Smooth muscle cell (in vitro differentiated cells): ENCODE data around the gene EHF. TPM values are rescaled to one million over a fixed set of nuclear protein-coding genes. Genes with fewer than 3 reads are reported as not detected.

ENCODE experiments used
- DNase-seq: peaks from one replicate; lab custom pipeline; 2025; ENCODE audit not compliant: unreplicated experiment; lab: John Stamatoyannopoulos, UW
- H2AFZ ChIP-seq: fragments of 200-600 bp; sonication (generic); 2 replicates; pipeline ENCODE4 v1.6.0; 2016; ENCODE audit warnings: antibody characterized with exemption, low read depth, mild to moderate bottlenecking
- H3F3A ChIP-seq: fragments of 200-600 bp; sonication (generic); 2 replicates; pipeline ENCODE4 v1.6.0; 2017; ENCODE audit warnings: antibody characterized with exemption, low read depth
- H3K27ac ChIP-seq: fragments of 200-600 bp; sonication (generic); 2 replicates; pipeline ENCODE4 v1.5.1; 2016; ENCODE audit warnings: low read depth, mild to moderate bottlenecking
- H3K27me3 ChIP-seq: fragments of 200-600 bp; sonication (generic); 2 replicates; pipeline ENCODE4 v1.6.1; 2016; ENCODE audit warnings: low read depth, mild to moderate bottlenecking
- H3K36me3 ChIP-seq: fragments of 200-600 bp; sonication (generic); 2 replicates; pipeline ENCODE4 v1.5.1; 2016; ENCODE audit warnings: low read depth
- H3K4me1 ChIP-seq: fragments of 200-600 bp; sonication (generic); 2 replicates; pipeline ENCODE4 v1.5.1; 2016; ENCODE audit warnings: low read depth
- H3K4me2 ChIP-seq: fragments of 200-600 bp; sonication (generic); 2 replicates; pipeline ENCODE4 v1.6.0; 2016; ENCODE audit warnings: mild to moderate bottlenecking
- H3K4me3 ChIP-seq: fragments of 200-600 bp; sonication (generic); 2 replicates; pipeline ENCODE4 v1.5.1; 2016; ENCODE audit warnings: mild to moderate bottlenecking
- H3K79me2 ChIP-seq: fragments of 200-600 bp; sonication (generic); 2 replicates; pipeline ENCODE4 v1.6.0; 2016; ENCODE audit warnings: low read depth, mild to moderate bottlenecking
- H3K9ac ChIP-seq: fragments of 200-600 bp; sonication (generic); 2 replicates; pipeline ENCODE4 v1.6.0; 2016; ENCODE audit warnings: low read depth
- H3K9me3 ChIP-seq: fragments of 200-600 bp; sonication (generic); replicated peaks from 2 replicates; pipeline ENCODE4 v1.5.1; 2016; ENCODE audit warnings: low read depth
- H4K20me1 ChIP-seq: fragments of 200-600 bp; sonication (generic); 2 replicates; pipeline ENCODE4 v1.6.0; 2016; ENCODE audit warnings: low read depth
- WGBS: methylation state at CpG from one replicate; pipeline ENCODE4 v1.1.7; 2016; ENCODE audit warnings: low lambda C conversion rate; 5-methylcytosine and 5-hydroxymethylcytosine counted together
- polyA plus RNA-seq: library from polyadenylated mRNA; unstranded; fragments of >200 nt; fragmentation: Nextera tagmentation; extraction: Ambion mirVana; gene quantifications from 2 replicates; pipeline ENCODE4 v1.2.1, GENCODE V29; 2016
- total RNA-seq: library from RNA; depleted of rRNA; stranded (reverse); fragments of >200 nt; gene quantifications from 2 replicates; pipeline ENCODE4 v1.2.3, GENCODE V29; 2014
- TF ChIP-seq, protein P1 (sequence below): fragments of 200-600 bp; sonication (generic); IDR thresholded peaks from 2 replicates; pipeline ENCODE4 v1.5.1; 2017; ENCODE audit warnings: borderline replicate concordance, mild to moderate bottlenecking, antibody characterized with exemption; ENCODE audit not compliant: insufficient read depth, poor library complexity, severe bottlenecking

The EHF gene
- total and polyA plus RNA-seq, 2 experiments from 2014 or later, result 0.63 to 1.7 TPM

- 57% methylated on average over 11 of the region's 11 CpGs for WGBS
- H3K79me2 ChIP-seq, result no peaks in the 10 kb centered on the region
- H4K20me1 ChIP-seq, result no peaks in the 10 kb centered on the region
- TF ChIP-seq, protein P1, sequence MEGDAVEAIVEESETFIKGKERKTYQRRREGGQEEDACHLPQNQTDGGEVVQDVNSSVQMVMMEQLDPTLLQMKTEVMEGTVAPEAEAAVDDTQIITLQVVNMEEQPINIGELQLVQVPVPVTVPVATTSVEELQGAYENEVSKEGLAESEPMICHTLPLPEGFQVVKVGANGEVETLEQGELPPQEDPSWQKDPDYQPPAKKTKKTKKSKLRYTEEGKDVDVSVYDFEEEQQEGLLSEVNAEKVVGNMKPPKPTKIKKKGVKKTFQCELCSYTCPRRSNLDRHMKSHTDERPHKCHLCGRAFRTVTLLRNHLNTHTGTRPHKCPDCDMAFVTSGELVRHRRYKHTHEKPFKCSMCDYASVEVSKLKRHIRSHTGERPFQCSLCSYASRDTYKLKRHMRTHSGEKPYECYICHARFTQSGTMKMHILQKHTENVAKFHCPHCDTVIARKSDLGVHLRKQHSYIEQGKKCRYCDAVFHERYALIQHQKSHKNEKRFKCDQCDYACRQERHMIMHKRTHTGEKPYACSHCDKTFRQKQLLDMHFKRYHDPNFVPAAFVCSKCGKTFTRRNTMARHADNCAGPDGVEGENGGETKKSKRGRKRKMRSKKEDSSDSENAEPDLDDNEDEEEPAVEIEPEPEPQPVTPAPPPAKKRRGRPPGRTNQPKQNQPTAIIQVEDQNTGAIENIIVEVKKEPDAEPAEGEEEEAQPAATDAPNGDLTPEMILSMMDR, result no peak
- no peaks in the 10 kb centered on the region for H3K9me3 ChIP-seq
- H3K27me3 ChIP-seq, result no peaks in the 10 kb centered on the region
- H3K36me3 ChIP-seq, result no peaks in the 10 kb centered on the region
- DNase-seq, result no peak
- H3F3A ChIP-seq, result no peaks in the 10 kb centered on the region
- H3K4me2 ChIP-seq, result peak overlapping the region; percentile 9
- peak overlapping the region; percentile 34 for H3K27ac ChIP-seq
- peaks cover 8% of the 10 kb centered on the region for H3K4me1 ChIP-seq
- H3K4me3 ChIP-seq, result no peak overlapping the region
- H3K9ac ChIP-seq, result no peak overlapping the region
- no peak overlapping the region for H2AFZ ChIP-seq
Measured at GRCh38 chr11:34600339-34601084, 20.4 kb upstream of the EHF start.

DNA sequence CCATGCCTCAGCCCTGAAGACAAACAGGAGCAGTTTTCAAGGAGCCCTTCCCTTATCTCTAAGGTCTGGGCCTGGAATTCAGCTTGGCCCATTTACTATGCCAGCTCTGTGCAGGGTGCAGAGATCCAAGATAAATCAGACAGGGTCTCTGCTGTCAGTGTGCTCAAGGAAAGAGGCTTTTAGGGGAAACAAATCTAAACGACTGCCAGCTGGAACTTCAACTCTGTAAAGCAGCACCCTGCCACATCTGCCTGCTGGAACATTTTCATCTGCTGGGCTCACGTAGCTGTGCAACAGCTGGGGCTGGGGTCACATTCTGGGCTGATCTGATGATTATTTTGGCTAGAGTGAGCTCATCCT, 19.8 kb upstream of the EHF start:
- Histone ChIP-seq H3K36me3 (no peaks in the 10 kb centered on the region), H3K4me2 (no peak overlapping the region), H3K4me1 (peaks cover 8% of the 10 kb centered on the region), H4K20me1 (no peaks in the 10 kb centered on the region), H2AFZ (no peak overlapping the region), H3K9ac (no peak overlapping the region), H3K79me2 (no peaks in the 10 kb centered on the region), H3K4me3 (no peak overlapping the region), H3K9me3 (no peaks in the 10 kb centered on the region), H3K27me3 (no peaks in the 10 kb centered on the region), H3F3A (no peaks in the 10 kb centered on the region), H3K27ac (no peak overlapping the region)
- DNase-seq, result no peak
- TF ChIP-seq, protein P1, result no peak
- 28% methylated on average over 2 of the region's 2 CpGs for WGBS

- TF ChIP-seq, protein P1, result no peak
- H4K20me1 ChIP-seq, result no peaks in the 10 kb centered on the region
Measured at GRCh38 chr11:34601609-34602008, 19.3 kb upstream of the EHF start.

DNA sequence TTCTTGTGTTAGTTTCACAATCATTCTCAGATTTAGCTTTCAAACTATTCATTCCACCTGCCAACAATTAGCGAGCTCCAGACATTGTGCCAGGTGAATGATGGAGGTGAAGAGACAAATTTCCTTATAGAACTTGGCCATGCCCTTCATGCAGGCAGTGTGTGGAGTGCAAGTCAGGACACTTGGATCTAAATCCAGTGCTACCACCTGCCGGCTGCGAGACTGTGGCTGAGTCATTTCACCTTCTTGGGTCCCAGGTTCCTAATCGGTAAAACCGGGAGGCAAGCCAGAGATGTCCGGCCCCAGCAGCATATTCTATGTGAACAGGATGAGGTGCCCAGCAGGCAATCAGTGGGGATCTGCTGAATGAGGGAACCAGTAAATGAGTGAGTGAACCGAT, 18.6 kb upstream of the EHF start:
- Histone ChIP-seq H3K36me3 (no peaks in the 10 kb centered on the region), H3K4me3 (no peak overlapping the region), H4K20me1 (no peaks in the 10 kb centered on the region), H2AFZ (no peak overlapping the region), H3K4me2 (no peak overlapping the region), H3K27me3 (no peaks in the 10 kb centered on the region), H3K9me3 (no peaks in the 10 kb centered on the region), H3K9ac (no peak overlapping the region), H3K27ac (no peak overlapping the region), H3K4me1 (peaks cover 8% of the 10 kb centered on the region), H3K79me2 (no peaks in the 10 kb centered on the region), H3F3A (no peaks in the 10 kb centered on the region)
- TF ChIP-seq, protein P1, result no peak
- WGBS, result 98% methylated on average over 7 of the region's 7 CpGs
- no peak for DNase-seq

More at GRCh38 chr11:34601609-34602008, 19.3 kb upstream of the EHF start:
- Histone ChIP-seq H2AFZ (no peak overlapping the region), H3K27ac (no peak overlapping the region), H3K9ac (no peak overlapping the region), H3K9me3 (no peaks in the 10 kb centered on the region), H3K4me3 (no peak overlapping the region), H3K79me2 (no peaks in the 10 kb centered on the region), H3F3A (no peaks in the 10 kb centered on the region), H3K4me2 (no peak overlapping the region), H3K36me3 (no peaks in the 10 kb centered on the region), H3K27me3 (no peaks in the 10 kb centered on the region), H3K4me1 (peaks cover 8% of the 10 kb centered on the region)
- 92% methylated on average over 5 of the region's 5 CpGs for WGBS
- no peak for DNase-seq
